Activated gamma-delta T cell treated with anti-CD3 and anti-CD28 coated beads, Interleukin-2, amount 50 U/mL, for 16 hours (primary cell): Measurements from ENCODE around the gene SMAD3.
"Not testable (repeated sequence)": the region's sequence is repeated elsewhere in the genome, so short reads cannot be mapped to it uniquely, and the experiment has no call there.

Experiments used
- DNase-seq: peaks from one replicate; pipeline ENCODE4 v3.0.0-alpha.2; 2020; ENCODE audit warnings: low read depth

Gene SMAD3

GRCh38 chr15:67063689-67064606 is 1.5 kb upstream of the SMAD3 start:
- no peak for DNase-seq

- DNase-seq, result no peak
Observed at GRCh38 chr15:67064607-67065530, 533 bp upstream of the SMAD3 start.

- no peak for DNase-seq
Observed at GRCh38 chr15:67066041-67066958, 898 bp downstream of the SMAD3 start.

- no peak for DNase-seq
Observed at GRCh38 chr15:67066959-67067853, 1.8 kb downstream of the SMAD3 start.

GRCh38 chr15:67067930-67068551 is 2.6 kb downstream of the SMAD3 start:
- no peak for DNase-seq

GRCh38 chr15:67068710-67069400 is 3.5 kb downstream of the SMAD3 start:
- DNase-seq, result no peak

- DNase-seq, result no peak
Observed at GRCh38 chr15:67070150-67070549, 4.7 kb downstream of the SMAD3 start.

- no peak for DNase-seq
Observed at GRCh38 chr15:67070892-67071664, 5.7 kb downstream of the SMAD3 start.

GRCh38 chr15:67072442-67072841 is 7.0 kb downstream of the SMAD3 start:
- no peak for DNase-seq

GRCh38 chr15:67072958-67073357 is 7.6 kb downstream of the SMAD3 start:
- DNase-seq, result no peak

- DNase-seq, result no peak
Observed at GRCh38 chr15:67074886-67075229, 9.5 kb downstream of the SMAD3 start.

- not testable (repeated sequence) for DNase-seq
Observed at GRCh38 chr15:67075555-67076135, 10.2 kb downstream of the SMAD3 start.

- DNase-seq, result no peak
Observed at GRCh38 chr15:67076147-67076843, 10.9 kb downstream of the SMAD3 start.

- DNase-seq, result no peak
Observed at GRCh38 chr15:67077641-67078215, 12.3 kb downstream of the SMAD3 start.

GRCh38 chr15:67079361-67079760 is 14.0 kb downstream of the SMAD3 start:
- DNase-seq, result no peak

GRCh38 chr15:67080118-67080899 is 14.9 kb downstream of the SMAD3 start:
- DNase-seq, result no peak
